BE2C (cell line): ENCODE measurements around the gene PCDHB4.
A peak's percentile ranks its signal among the peaks of the same experiment; 100 is the strongest.
"Not testable (repeated sequence)": the region's sequence is repeated elsewhere in the genome, so short reads cannot be mapped to it uniquely, and the experiment has no call there.

ENCODE experiments used
- DNase-seq: peaks from one replicate; pipeline ENCODE4 v3.0.0-alpha.2; 2020
- H3K27me3 ChIP-seq: fragments of 250-450 bp; sonication (Bioruptor Pico); 2 replicates; pipeline ENCODE4 v1.5.1; 2020; ENCODE audit warnings: mild to moderate bottlenecking
- H3K36me3 ChIP-seq: fragments of 250-450 bp; sonication (Bioruptor Pico); 2 replicates; pipeline ENCODE4 v1.5.1; 2020; ENCODE audit warnings: mild to moderate bottlenecking
- H3K4me1 ChIP-seq: fragments of 250-450 bp; sonication (Bioruptor Pico); 2 replicates; pipeline ENCODE4 v1.5.1; 2020
- H3K4me3 ChIP-seq: 2 replicates; pipeline ENCODE4 v1.5.1; 2011; ENCODE audit warnings: low read depth, low read length
- H3K9me3 ChIP-seq: fragments of 250-450 bp; sonication (Bioruptor Pico); 2 replicates; pipeline ENCODE4 v1.5.1; 2020
- CTCF ChIP-seq: IDR thresholded peaks from 2 replicates; pipeline ENCODE4 v1.5.1; 2012; ENCODE audit warnings: mild to moderate bottlenecking, low read depth, low read length

PCDHB4 gene

GRCh38 chr5:141127305-141127704 lies 5.7 kb downstream of the PCDHB4 start:
- no peak for TF ChIP-seq CTCF
- no peaks in the 10 kb centered on the region for H3K9me3 ChIP-seq
- no peaks in the 10 kb centered on the region for H3K36me3 ChIP-seq
- no peak overlapping the region for H3K4me3 ChIP-seq
- H3K4me1 ChIP-seq = no peaks in the 10 kb centered on the region
- H3K27me3 ChIP-seq = no peaks in the 10 kb centered on the region
- no peak for DNase-seq

- H3K36me3 ChIP-seq = no peaks in the 10 kb centered on the region
- no peaks in the 10 kb centered on the region; the same call in 1 of the 2 replicates for H3K9me3 ChIP-seq
- peak; percentile 54 for TF ChIP-seq CTCF
- H3K4me3 ChIP-seq = no peak within 1 kb of the TSS
- peak; percentile 42 for DNase-seq
- H3K27me3 ChIP-seq = no peaks in the 10 kb centered on the region
- H3K4me1 ChIP-seq = no peaks in the 10 kb centered on the region
These were observed 13.6 kb downstream of the PCDHB4 start, which contains the start of gene PCDHB5 for GRCh38 chr5:141135030-141135717. TSS of gene PCDHB5 (plus strand) at chr5:141135206. CDS start at chr5:141135435, 229 bp downstream.

- Histone ChIP-seq H3K4me3 (no peak overlapping the region), H3K36me3 (no peaks in the 10 kb centered on the region), H3K4me1 (no peaks in the 10 kb centered on the region), H3K27me3 (no peaks in the 10 kb centered on the region), H3K9me3 (no peaks in the 10 kb centered on the region; the same call in 1 of the 2 replicates)
- TF ChIP-seq CTCF = no peak
- no peak for DNase-seq
These were observed 14.2 kb downstream of the PCDHB4 start for GRCh38 chr5:141135718-141136266.

- not testable (repeated sequence) for DNase-seq, H3K27me3 ChIP-seq, H3K4me3 ChIP-seq, H3K36me3 ChIP-seq, H3K4me1 ChIP-seq, H3K9me3 ChIP-seq
These were observed 15.7 kb downstream of the PCDHB4 start for GRCh38 chr5:141137346-141137745.

GRCh38 chr5:141149812-141150211 lies 28.2 kb downstream of the PCDHB4 start, which contains the start of gene PCDHB6:
TSS of gene PCDHB6 (plus strand) at chr5:141150057. CDS start at chr5:141150258, 201 bp downstream.
- peak within 1 kb of the TSS; percentile 50 for H3K4me3 ChIP-seq
- H3K9me3 ChIP-seq = no peaks in the 10 kb centered on the region
- peak; percentile 66 for DNase-seq
- no peaks in the 10 kb centered on the region for H3K4me1 ChIP-seq
- peaks cover 4% of the 10 kb centered on the region for H3K27me3 ChIP-seq
- H3K36me3 ChIP-seq = no peaks in the 10 kb centered on the region
- peak; percentile 67 for TF ChIP-seq CTCF

- peak overlapping the region; percentile 50 for H3K4me3 ChIP-seq
- H3K27me3 ChIP-seq = peaks cover 4% of the 10 kb centered on the region
- no peaks in the 10 kb centered on the region for H3K9me3 ChIP-seq
These were observed 28.8 kb downstream of the PCDHB4 start for GRCh38 chr5:141150224-141150992.

More at GRCh38 chr5:141150224-141150992, 28.8 kb downstream of the PCDHB4 start:
- Histone ChIP-seq H3K4me1 (no peaks in the 10 kb centered on the region), H3K36me3 (no peaks in the 10 kb centered on the region)
- no peak for DNase-seq
- no peak for TF ChIP-seq CTCF
